Stimulated activated CD4-positive, alpha-beta T cell treated with anti-CD3 and anti-CD28 coated beads, Interleukin-1b, Interleukin-23, amount 100 ng/mL, for 24 hours (primary cell): Measurements from ENCODE around the gene HOXB8.

Source experiments
- DNase-seq, 4 experiments: peaks; one replicate each; pipeline ENCODE4 v3.0.0-alpha.2; 2020; ENCODE audit warnings: low read depth in 4 of 4, low spot score in 1 of 4

Gene HOXB8

DNA sequence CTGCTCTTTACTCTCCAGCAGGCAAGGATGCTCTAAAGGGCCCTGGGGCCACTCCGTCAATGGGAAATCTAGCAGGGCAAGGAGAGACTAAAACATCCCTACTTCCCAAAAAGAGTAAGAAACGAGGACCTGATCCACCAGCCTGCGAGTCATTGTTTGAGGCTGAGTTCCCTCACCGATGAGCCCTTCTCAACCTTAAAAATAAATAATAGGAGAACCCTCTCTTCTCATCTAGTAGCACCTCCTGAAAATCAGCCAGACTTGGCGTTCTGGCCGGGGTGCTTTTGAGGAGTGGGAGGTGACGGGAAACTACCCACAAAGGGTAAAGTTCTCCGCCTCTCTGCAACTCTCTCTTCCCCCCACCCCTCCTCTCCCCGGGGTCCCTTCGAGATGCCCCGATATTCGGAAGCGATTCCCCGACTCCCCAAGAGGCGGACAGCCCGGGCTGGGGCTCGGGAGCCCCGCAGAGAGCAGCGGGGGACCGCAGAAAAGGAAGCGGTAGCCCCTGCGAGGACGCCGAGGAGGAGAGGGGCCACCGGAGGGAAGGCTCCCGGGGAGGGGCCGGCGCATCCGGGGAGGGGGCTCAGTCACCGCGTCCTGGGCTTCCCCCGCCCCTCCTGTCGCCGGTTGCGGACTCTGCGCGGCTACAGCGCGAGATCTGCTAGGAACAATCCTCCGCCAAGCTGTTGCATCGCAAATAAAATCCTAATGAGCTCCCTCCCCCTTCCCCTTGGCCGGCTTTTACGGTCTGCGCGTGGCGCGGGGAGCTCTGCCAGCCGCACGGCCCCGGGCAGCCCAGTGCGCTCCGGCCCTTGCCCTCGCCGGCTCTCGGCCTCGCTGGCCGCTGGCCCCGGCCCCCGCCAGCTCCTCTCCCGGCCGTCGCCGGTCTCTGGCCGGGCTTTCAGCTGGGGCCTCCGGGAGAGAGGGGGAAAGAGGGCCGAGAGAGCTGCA lies 9.7 kb upstream of the HOXB8 start:
- no peak for DNase-seq

DNA sequence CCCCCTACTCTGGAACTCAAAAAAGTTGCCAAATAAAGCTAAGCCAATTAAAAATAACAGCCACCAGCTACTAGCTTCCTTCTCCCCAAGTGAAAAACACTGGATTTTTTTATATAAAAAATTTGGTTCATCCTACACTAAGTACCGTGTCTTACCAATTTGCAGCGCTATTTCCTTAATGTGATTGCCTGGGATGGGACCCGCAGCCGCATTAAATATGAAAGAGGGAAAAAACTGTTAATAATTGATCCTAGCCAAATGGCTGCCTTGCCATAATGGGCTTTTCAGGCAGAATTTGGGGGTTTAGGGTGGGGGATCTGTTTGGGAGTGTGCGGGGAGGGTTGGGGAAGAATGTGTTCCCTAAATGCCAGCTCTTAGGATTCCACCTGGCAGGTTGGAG lies 9.0 kb upstream of the HOXB8 start:
- no peak for DNase-seq

DNA sequence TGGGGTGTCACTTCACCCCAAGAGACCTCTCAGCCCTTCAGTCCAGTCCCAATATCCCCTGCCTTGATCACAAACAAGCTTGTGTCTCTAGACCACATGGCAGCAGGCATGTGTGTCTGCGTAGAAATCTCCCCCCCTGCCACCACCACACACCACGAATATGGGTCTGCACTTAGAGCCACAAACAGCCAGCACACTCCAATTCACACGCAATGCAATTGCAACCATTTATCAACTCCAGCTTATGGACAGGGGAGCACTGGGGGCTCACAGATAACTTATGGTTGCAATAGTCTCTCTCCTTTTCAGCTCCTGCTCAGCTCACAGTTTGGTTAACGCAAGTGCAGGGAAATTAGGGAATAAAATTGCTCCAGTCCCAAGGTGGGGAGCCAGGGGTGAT lies 8.5 kb upstream of the HOXB8 start:
- no peak for DNase-seq

DNA sequence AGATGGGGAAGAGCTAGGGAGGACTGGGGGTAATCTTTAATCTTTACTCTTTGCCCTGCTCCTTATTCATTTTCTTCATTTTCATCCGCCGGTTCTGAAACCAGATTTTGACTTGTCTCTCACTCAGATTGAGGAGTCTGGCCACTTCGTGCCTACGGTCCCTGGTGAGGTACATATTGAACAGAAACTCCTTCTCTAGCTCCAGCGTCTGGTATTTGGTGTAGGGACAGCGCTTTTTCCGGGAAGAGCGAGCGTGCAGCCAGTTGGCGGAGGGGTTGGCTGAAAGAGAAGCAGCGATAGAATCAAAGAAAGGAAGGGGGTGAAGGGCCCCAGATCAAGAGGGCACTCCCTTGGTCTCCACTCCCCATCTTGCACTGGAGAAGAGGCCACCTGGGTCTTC lies 7.8 kb upstream of the HOXB8 start:
- no peak for DNase-seq

DNA sequence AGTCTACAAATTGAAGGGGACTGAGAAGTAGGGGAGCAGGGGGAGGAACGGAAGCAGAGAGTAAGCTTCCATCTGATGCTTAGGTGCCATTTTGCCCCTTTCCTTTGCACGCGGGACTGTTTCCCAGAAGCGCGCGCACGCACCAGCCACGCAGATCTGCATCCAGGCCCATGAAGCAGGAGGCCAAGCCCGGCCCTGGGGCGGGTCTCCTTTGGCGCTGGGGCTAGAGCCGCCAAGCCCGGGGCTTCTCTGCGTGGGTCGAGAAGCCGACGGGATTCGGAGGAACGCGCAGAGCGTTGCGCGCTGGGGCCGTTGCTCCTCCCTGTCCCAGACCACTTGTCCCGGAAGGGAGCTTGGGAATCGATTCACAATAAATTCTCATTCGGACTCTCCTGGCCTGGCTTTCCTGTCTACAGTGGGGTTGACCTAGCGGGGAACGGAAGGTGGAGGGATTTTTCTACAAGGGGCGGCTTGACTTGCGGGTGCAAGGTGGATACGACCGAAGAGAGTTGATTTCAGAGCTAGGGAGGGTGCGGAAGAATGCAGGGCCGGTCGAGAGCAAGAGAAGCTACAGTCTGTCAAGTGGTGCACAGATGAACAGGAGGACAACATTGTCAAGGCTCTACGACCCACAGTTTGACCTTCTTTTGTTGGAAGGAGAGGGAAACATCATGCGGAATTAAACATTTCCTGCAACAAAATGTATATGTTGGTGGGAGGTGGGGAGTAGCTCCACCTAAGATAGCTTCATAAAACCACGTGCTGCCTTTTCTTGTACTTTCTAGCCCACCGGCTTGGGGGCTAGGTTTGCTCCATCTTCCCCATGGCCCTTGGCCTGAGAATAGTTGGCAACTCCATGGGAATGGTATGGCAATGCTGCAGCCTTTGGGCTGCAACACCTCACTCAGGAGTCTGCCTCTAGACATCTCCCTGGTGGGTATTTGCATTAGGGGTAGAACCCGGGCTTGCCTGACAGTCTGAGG lies 6.6 kb upstream of the HOXB8 start:
- DNase-seq = no peak

DNA sequence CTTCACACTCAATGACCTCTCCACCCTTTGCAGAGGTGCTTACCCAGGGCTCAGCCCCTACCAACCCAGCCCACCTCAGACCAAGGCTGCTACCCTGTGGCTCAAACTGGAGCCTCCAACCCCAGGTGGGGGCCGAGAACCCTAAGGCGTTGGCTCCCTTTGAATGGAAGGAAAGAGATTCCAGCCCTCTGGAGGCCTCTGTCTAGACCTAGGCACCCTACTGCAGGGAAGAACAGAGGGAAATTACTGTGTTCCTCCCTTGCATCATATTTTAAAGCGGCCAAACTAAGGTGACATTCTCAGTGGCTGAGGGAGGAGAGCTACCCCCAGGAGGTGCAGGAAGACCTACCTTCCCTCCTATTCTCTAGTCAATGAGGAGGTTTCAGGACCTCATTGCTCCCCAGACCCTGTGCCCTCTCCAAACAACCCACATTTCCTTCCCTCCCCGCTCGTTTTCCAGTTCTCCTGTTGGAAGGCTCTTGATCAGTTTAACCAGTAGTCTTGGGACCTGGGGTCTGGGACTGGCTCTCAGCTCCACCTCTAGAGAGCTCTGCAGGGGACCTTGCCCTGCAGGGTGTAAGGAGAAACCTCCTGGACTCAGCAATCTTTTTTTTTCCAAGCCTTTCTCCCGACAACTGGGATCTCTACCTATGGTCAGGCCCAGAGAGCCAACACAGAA lies 5.5 kb upstream of the HOXB8 start:
- no peak for DNase-seq

DNA sequence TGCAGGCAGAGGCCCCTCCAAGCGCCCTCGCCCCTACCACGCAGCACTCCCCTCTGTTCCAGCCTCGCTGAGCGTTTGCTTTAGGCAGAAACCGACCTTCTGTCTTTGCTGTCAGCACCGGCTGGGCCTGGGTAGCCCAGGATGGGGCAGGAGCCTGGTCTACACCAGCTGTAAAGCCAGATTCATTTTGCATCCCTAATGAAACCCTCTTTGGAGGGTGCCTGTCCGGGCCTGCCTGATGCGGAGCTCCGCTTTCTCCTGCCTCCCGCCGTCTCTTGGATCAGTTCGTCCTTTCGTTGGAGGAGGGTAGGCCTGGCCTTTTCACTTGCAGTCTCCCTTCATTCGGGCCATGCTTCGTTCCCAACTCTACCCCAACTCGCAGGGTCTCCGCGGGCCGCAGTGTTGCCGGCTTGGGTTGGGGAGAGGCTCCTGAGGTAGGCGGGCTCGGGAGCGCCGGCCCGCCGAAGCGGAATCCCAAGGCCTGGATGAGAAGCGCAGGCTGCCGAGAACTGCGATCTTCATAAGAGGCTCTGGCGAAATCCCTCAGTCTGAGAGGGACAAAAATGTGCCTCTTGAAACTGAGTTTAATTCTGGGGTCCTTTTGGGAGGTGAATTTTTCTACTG lies 4.8 kb upstream of the HOXB8 start:
- DNase-seq = no peak

DNA sequence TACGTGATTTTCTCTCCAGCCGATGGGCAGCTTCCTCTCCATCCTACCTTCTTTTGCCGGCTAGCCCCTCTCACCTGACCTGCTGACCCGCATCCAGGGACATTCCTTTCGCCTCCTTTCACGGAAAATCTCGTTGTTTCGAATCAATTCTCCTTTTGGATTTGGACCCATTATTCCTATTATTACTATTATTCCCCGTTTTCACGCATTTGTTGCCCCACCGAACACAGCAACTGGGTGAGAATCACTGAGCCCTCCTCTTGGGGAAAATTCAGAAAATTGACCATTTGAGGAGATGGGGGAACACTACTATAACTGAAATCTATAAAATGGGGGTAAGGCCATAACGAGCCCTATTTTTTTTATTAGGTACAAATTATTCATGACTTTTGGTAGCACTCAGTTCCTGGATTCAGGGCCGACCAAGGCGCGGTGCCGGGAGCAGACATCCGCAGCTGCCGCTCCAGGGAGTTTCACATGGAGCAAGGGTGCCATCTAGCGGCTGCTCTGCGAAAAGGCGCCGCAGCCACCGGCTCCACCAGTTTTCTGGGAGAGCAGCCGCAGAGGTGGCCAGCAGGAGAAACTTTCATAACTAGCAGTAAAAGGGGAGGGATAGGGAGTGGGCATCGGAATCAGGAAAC lies 3.3 kb upstream of the HOXB8 start:
- DNase-seq = peak; percentile 63 to 81 (median 74)

DNA sequence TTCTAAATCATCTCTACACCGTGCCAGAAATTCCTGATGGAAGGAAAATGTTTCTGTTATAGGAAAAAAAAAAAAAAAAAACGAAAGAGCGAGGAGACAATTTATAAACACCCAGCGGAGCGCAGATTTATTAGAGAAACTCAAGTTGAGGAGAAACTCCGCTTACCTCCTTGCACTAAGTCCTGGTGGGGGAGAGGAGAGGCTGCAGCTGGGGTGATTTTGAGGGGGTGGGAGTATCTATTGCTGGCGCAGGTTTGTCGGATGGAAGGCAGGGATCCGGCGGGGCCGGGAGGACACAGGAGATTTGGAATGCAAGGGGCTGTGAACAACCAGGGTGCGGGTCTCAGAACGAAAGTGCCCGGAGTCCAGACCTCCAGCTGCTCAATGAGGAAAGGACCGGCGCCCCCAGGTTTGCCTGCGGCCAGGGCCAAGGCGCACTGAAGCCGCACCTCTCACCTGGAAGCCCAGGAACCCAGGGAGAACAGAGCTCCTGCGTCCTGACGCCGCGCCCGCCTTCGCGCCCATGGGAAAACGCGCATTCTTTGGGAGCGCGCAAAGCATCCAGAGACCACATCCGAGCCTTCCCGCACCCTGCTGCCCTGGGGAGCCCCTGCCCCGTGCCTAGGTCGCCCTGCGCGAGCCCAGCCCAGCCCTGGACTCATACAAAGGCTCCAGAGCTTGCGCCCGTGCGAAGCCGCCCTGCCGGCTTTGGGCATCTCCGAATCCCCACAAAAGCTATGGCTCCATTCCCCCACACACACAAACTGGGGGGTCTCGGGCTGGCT lies 2.6 kb upstream of the HOXB8 start:
- no peak for DNase-seq

DNA sequence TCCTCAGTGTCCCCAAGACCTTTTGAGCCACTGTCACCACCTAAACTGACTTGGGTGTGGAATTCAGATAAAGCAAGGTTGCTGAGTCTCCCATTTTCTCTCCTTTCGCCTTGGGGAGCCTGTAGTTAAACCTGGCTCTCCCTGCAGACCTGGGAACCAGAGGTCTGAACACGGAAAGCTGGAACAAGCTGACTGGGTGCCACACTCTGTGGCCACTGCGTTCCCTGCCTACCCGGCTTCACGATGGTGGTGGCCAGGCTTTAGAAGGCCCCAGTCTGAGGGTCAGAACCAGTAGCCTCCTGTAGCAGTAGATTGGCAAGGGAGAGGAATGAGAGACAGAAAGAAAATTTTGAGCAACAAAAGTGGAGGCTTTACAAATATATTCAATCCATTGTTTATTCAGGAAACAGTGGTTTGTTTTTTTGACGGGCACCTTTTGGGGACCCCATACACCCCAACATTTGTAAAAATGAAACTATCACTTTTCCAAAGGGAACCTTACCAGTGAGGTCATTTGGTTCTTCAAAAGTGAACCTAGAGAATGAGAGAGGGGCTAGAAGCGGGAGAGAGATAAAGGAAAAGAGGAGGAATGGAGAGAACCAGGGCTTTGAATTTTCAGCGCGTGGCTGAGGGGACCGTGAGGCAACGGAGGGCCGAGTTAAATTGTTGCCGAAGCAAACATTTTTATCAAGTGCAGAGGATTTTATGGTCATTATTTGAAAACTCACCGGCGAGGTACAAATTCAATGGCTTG lies 1.8 kb upstream of the HOXB8 start:
- no peak for DNase-seq

DNA sequence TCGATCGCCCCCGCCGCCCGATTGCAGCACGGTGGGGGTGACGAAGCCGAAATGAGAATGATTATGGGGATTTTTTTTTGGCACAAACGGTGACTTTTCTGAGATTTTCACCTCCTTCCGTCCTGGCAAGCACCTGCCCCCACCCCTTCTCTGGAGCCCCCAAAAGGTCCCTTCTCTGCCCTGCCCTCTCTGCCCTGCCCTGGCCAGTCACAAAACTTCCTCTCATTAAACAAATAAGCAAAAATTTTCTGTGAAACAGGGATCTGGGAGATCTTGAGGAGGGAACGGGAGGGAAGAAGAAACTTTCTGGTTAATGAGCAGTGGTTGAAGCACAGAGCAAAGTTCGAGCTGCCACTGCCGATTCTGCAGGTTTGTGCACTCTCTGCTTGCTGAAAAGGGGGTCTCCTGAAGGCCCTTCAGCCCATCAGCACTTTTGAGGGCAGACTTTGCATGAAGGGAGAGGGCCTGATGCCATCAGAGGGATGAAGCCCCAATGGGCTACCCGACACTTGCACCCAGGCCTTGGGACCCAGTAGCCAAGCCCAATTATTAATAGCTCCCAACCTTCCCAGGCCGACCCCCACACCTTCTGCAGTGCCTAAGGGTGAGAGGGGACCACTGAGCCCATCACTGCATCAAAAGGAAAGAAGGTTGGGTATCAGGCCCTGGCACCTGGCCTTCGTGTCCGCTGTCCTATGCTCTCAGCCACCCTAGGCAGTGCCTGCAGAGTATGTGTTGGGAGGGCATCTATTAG lies 1.0 kb upstream of the HOXB8 start:
- no peak for DNase-seq

DNA sequence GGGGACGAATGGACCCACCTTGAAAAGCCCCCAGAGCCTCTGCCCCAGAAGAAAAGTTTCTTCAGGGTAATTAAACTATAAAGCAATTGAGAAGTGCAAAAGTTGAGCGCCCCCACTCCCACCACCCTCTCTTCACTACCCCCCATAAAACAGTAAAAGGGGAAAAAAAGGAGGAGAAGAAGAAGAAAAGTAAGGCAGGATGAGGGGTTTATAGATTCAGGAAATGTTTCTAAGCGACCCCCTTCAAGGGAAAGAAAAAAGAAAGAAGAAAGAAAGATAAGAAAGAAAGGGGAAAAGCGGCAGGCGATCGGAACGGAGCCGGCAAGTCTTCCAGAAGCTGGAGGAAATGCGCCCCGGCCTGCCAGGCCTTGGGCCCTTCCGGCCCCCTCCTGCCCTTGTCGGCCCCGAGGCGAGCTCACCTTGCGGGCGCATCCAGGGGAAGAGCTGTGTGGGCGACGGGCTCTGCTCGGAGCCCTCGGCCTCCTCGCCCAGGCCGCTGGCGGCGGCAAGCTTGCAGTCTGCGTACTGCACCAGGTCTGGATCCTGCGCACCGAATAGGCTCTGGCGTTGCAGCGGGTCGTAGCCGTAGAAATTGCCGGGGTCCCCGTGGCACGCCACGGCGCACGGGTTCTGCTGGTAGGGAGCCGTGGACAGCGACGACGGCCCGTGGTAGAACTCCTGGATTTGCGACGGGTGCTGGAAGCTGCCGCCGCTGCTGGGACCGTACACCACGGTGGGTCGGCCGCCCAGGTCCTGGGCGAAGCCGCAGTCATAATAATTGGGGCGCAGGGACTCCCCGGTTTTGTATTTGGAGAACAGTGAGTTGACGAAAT lies 1.0 kb downstream of the HOXB8 start:
- no peak for DNase-seq

DNA sequence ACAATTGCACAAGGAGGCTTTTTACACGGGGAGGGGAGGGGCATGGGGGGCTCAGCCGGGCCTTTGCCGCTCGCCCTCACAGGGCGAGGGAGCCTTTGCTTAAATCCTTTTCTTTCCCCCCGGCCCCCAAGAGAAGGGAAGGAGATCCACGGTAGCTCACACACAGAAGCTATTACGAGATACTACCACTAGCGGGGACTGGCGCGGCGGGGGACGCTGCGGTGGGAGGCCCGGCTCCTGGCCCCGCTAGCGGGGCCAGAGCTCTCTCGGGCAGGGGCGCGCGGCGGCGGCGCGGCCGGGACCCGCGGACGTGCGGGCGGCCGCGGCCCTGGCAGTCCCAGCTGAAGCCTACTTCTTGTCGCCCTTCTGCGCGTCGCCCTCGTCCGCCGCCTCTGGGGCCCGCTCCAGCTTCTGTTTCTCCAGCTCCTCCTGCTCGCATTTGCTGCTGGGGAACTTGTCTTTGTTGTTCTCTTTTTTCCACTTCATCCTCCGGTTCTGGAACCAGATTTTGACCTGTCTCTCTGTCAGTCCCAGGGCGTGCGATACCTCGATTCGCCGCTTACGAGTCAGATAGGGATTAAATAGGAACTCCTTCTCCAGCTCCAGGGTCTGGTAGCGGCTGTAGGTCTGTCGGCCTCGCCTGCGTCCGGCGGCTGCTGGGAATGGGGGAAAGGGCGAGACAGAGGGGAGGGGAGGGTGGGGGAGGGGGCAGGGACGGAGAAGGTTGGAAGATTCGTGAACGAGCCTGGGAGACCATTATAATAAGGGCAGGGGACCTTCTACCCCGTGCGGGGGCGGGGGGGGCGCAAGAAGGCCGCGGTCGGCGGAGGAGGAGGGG lies 2.0 kb downstream of the HOXB8 start:
- no peak for DNase-seq

DNA sequence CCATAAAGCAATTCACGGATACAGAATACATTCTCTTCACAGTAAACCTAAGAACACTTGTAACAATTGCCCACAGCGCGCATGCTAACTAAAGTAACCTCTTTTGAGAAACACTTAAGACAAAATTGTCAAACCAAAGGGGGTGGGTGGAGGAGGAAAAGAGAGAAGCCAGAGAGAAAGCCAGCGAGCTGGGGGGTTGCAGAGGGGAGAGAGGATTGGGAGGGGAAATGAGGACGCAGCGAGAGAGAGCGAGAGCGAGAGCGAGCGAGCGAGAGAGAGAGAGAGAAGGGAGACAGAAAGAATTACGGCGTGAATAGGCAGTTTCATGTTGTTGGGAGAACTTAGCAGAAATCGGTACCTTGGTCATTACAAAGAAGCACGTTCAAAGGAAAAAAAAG lies 2.6 kb downstream of the HOXB8 start:
- DNase-seq = no peak

DNA sequence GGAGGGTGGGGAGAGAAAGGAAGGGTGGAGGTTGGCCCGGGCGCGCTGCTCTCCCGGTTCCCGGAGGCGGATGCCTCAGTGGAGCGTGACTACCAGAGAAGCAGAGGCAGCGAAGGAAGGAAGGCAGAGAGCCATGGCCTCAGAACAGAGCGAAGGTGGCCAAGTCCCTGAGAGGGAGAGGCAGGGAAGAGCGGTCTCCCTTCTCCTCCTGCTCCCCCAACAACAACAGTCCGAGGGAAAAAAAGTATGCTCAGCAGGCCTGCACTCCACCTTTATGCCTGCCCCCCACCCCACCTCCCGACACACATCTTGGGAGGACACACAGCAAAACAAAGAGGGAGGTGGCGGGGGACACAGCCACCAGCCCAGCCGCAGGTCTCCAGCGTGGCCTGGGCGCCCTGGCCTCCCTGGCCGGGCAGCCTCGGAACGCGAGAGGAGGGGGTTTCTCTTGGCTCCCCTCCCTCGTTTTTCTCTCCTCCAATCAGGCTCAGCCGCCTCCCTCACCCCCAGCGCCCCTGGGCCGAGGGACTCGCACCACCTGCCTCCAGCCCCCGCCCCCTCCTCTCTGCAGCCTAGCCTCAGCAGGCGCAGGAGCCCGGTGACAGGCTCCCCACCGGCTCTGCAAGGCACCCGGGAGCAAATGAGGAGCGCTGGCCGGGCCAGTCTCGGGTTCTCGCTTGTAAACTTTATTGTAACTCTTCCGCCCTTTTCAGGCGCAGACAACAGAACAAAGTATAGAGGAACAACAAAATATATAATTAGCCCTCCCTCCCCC lies 3.2 kb downstream of the HOXB8 start:
- no peak for DNase-seq

DNA sequence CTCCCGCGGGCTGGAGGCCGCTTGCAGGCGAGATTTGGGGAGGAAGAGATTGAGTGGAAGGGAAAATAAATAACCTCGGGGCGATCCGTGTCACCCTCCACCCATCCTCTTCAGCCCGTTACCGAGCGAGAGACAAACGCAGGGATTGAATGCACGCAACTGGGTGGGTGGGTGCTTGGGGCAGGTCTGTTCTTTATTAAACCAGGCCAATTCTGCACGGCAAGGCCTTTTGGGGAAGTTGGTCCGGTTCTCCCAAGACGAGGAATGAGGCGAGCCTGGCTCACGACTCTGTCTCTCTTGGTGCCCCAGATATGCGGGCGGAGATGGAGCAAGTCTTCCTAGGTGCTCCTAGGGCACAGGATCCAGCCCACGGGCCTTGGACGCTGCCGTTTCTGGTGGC lies 3.9 kb downstream of the HOXB8 start:
- DNase-seq = no peak
